HG03432 (cell line): ENCODE data around the gene SMARCA2.

Experiments
- ATAC-seq: cut with Tn5 transposase; IDR thresholded peaks from one replicate; pipeline ENCODE4 v1.9.1; 2021; ENCODE audit warnings: mild to moderate bottlenecking, moderate library complexity; ENCODE audit not compliant: unreplicated experiment

SMARCA2 gene

GRCh38 chr9:2164268-2164667 lies 149.1 kb downstream of the SMARCA2 start:
- ATAC-seq: no peak

GRCh38 chr9:2166203-2166602 lies 151.1 kb downstream of the SMARCA2 start:
- no peak for ATAC-seq

- no peak for ATAC-seq
These were observed 153.9 kb downstream of the SMARCA2 start for GRCh38 chr9:2169035-2169434.

GRCh38 chr9:2170722-2171121 lies 155.6 kb downstream of the SMARCA2 start:
- no peak for ATAC-seq

DNA sequence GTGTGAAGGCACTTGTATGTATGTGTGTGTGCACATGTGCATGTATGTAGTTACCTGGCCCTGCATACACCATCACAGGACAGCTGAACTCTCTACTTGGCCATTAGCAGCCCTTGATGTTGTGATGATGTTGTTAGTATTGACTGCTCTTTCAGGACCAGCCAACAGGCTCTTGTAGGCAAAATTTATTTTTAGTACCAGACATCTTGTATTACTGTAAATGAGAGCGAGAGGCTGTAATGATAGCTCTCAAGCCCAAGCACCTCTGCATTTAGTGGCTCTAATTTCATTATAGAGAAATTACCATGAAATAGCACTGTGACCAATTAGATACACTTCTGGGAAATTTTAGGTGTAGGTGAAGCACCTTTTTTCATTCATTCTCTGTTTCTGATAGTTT lies 158.0 kb downstream of the SMARCA2 start:
- ATAC-seq: no peak

DNA sequence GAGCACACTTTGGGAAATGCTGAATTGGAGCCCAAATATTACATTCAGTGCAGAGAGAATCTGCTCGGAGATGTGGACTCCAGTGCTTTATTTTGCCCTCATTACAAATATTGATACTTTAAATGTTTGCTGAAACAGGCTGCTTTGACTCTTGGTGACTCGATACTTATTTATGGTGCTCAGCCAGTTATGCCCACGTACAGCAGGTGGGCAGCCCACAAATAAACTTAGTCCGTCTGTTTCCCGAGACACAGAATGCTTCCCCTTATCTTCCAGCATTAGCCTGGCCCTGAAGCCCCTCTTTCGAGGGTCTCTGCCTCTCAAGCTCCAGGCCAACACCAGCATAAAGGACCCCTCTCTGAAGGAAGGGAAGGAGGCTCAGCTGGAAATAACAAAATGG lies 158.7 kb downstream of the SMARCA2 start:
- ATAC-seq: no peak

- ATAC-seq: no peak
These were observed 159.2 kb downstream of the SMARCA2 start for GRCh38 chr9:2174306-2174705.

DNA sequence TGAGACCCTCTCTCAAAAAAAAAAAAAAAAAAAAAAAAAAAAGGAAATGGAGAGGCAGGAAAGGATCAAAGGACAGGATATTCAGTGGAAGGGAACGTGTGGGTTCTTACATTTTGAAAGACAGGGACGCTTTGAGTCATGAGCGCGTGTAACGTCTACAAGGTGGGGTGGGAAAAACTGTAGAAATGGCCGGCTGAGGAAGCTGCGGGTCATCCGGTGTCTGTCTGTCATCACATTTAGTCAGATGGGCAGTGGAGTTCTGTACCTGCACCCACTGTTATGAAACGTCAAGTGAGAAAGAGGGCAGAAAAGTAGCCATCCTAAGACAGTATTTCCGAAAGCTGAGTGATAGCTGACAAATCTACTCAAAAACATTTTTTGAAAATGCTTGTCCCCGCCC lies 159.8 kb downstream of the SMARCA2 start:
- no peak for ATAC-seq

DNA sequence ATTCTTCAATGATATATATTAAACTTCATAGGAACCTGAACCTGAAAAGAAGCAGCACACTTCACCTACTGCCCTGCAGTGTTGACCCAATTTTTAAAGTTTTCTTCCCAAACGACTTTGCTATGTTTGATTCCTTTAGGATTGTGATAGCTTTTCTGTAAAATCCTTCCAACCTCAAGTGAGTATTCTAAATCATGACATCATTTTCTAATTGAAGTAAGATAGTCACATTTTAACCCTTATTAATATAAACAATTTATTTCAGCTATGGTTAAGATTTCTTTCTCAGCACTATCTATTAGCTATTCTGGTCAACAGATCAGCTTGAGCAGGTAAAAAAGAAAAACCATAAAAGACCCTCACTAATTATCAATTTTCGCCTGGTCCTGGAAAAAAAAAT lies 162.0 kb downstream of the SMARCA2 start:
- no peak for ATAC-seq

GRCh38 chr9:2178034-2178734 lies 163.0 kb downstream of the SMARCA2 start:
- no peak for ATAC-seq

DNA sequence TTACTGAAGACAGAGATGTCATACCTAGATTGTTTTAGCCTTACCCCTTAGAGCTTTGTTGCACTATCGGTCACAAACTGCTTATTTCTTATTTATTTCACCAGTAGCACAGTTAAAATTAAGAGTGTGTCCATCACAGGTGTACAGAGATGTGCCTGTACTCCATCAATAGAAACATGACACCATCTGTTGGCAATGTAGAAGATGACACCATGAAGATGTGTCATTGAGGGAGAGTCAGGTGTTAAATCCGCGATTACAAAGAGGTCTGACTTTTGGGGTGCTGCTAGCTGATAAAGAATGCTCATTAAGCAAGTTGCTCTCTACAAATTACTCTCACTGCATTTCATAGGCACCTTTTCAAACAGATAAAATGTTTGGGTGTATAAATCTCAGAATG lies 164.4 kb downstream of the SMARCA2 start:
- ATAC-seq: no peak

- ATAC-seq: no peak
These were observed 165.0 kb downstream of the SMARCA2 start for GRCh38 chr9:2180154-2180553.

DNA sequence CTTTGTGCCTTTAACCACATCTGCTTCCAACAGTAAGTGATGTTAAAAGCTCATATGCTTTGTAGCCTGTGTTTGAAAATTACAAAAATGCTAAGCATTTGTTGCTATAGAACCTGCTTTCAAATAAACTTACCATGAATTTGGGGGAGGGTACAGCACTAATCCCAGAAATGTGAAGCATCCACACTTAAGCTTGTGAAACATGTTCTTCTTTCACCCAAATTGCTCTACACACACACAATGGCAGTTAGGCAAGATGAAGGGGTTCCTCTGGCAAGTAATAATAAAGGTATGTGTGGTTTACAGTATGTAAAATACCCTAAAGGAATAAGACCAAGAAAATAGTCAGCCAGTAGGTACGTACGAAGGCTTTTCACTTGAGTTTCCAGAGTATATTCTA lies 165.6 kb downstream of the SMARCA2 start:
- no peak for ATAC-seq

DNA sequence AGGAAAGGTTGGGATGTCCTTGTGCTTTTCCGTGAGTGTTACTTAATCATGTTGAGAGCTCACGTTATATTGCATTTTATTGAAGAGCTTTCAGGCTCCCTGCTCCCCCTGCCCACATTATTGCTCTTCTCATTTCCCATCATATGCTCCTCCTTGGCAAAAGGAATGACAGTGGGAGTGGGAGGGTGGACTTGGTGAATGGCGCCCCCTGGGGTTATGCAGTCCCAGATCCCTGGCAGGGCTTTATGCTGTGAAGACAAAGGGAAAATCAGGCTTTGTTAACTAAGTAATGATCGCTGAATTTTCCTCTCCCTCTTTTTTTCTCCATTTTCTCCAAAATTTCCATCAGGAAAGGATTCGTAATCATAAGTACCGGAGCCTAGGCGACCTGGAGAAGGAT lies 166.6 kb downstream of the SMARCA2 start:
- no peak for ATAC-seq

DNA sequence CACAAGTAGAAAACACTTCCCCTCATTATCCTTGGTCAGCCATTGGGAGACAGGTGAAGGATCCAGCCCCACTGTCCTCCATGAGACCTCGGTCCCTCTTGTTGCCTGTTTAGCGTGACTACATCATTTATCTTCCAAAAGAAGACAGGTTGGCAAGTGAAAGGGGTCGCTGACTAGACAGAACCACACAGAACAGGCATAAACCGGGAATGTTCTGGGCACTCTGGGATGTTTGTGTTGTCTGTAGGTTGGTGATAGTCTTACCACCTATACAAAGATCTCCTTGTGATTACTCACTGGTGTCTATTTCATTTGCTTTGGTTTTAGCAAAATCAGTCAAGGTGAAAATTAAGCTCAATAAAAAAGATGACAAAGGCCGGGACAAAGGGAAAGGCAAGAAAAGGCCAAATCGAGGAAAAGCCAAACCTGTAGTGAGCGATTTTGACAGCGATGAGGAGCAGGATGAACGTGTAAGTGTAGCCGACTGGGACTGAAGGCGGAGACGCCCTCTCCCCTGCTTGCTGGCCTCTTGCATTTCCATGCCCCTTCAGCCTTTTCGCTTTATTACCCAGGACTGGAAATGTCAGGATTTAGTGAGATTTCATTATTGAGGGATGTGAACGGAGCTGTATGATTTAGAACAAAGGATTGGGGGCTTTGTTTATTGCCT lies 175.9 kb downstream of the SMARCA2 start:
- no peak for ATAC-seq

GRCh38 chr9:2191609-2191972 lies 176.4 kb downstream of the SMARCA2 start:
- ATAC-seq: no peak

- ATAC-seq: no peak
These were observed 177.3 kb downstream of the SMARCA2 start for GRCh38 chr9:2192356-2192979.

GRCh38 chr9:2193552-2193951 lies 178.4 kb downstream of the SMARCA2 start:
- no peak for ATAC-seq

- no peak for ATAC-seq
These were observed 180.1 kb downstream of the SMARCA2 start for GRCh38 chr9:2195211-2195610.

GRCh38 chr9:2196757-2197156 lies 181.6 kb downstream of the SMARCA2 start:
- no peak for ATAC-seq

GRCh38 chr9:2198956-2199635 lies 183.9 kb downstream of the SMARCA2 start:
- no peak for ATAC-seq
